Right forelimb (tissue), 1 donor: ENCODE results near the gene DNAJC16.
"Not testable (repeated sequence)": the region's sequence is repeated elsewhere in the genome, so short reads cannot be mapped to it uniquely, and the experiment has no call there.

ENCODE experiments used
- DNase-seq: peaks from one replicate; pipeline ENCODE4 v3.0.0-alpha.2; 2018

DNAJC16 gene

GRCh38 chr1:15507278-15507677 lies 19.4 kb upstream of the DNAJC16 start:
- no peak for DNase-seq

GRCh38 chr1:15508700-15509487 lies 17.8 kb upstream of the DNAJC16 start:
- no peak for DNase-seq

- DNase-seq: no peak
Measured at GRCh38 chr1:15509586-15509985, 17.1 kb upstream of the DNAJC16 start.

- no peak for DNase-seq
Measured at GRCh38 chr1:15510611-15511405, 15.8 kb upstream of the DNAJC16 start.

- DNase-seq: no peak
Measured at GRCh38 chr1:15513192-15513591, 13.5 kb upstream of the DNAJC16 start.

- DNase-seq: no peak
Measured at GRCh38 chr1:15513919-15514318, 12.7 kb upstream of the DNAJC16 start.

GRCh38 chr1:15514557-15514956 lies 12.1 kb upstream of the DNAJC16 start:
- DNase-seq: not testable (repeated sequence)

- DNase-seq: no peak
Measured at GRCh38 chr1:15515022-15515663, 11.5 kb upstream of the DNAJC16 start.

- DNase-seq: no peak
Measured at GRCh38 chr1:15519625-15520024, 7.0 kb upstream of the DNAJC16 start.

- DNase-seq: not testable (repeated sequence)
Measured at GRCh38 chr1:15521206-15521906, 5.3 kb upstream of the DNAJC16 start.

GRCh38 chr1:15522551-15522950 lies 4.1 kb upstream of the DNAJC16 start:
- no peak for DNase-seq

GRCh38 chr1:15523104-15524020 lies 3.3 kb upstream of the DNAJC16 start:
- DNase-seq: no peak

- DNase-seq: no peak
Measured at GRCh38 chr1:15524021-15524282, 2.7 kb upstream of the DNAJC16 start, which contains the start of gene CASP9. Gene CASP9 (minus strand): TSS chr1:15524215. CDS start chr1:15524200, 15 bp downstream.

- DNase-seq: peak; percentile 100
Measured at GRCh38 chr1:15524283-15525049, 2.2 kb upstream of the DNAJC16 start.

- no peak for DNase-seq
Measured at GRCh38 chr1:15525050-15526020, 1.3 kb upstream of the DNAJC16 start.

GRCh38 chr1:15526021-15526489 lies 593 bp upstream of the DNAJC16 start:
- DNase-seq: no peak

GRCh38 chr1:15531003-15531402 lies 4.4 kb downstream of the DNAJC16 start:
- DNase-seq: no peak

GRCh38 chr1:15531682-15532081 lies 5.0 kb downstream of the DNAJC16 start:
- DNase-seq: no peak

- no peak for DNase-seq
Measured at GRCh38 chr1:15538771-15539170, 12.1 kb downstream of the DNAJC16 start.

- DNase-seq: no peak
Measured at GRCh38 chr1:15540186-15540585, 13.5 kb downstream of the DNAJC16 start.
